Mesenchymal stem cell (in vitro differentiated cells and primary cell): ENCODE data around the gene NGEF.

ENCODE experiments used
- DNase-seq: peaks from one replicate; pipeline ENCODE4 v3.0.0-alpha.2; 2013
- H2AFZ ChIP-seq: one replicate; pipeline ENCODE4 v1.6.1; 2013; ENCODE audit warnings: low read depth, mild to moderate bottlenecking, control low read depth, inconsistent platforms, low read length, moderate library complexity
- H2AK5ac ChIP-seq: 2 replicates; pipeline ENCODE4 v1.6.1; 2013; ENCODE audit warnings: low read length, moderate library complexity, mild to moderate bottlenecking, inconsistent platforms; ENCODE audit not compliant: severe bottlenecking
- H2BK120ac ChIP-seq: one replicate; pipeline ENCODE4 v1.6.1; 2013; ENCODE audit warnings: low read depth, mild to moderate bottlenecking, inconsistent platforms, low read length, moderate library complexity
- H2BK12ac ChIP-seq, 2 experiments: one replicate each; pipeline ENCODE4 v1.6.1; 2013; ENCODE audit warnings: inconsistent platforms in 2 of 2, low read length in 2 of 2, mild to moderate bottlenecking in 2 of 2, moderate library complexity in 2 of 2, control low read depth in 1 of 2
- H2BK15ac ChIP-seq: one replicate; pipeline ENCODE4 v1.6.1; 2013; ENCODE audit warnings: mild to moderate bottlenecking, low read depth, inconsistent platforms; ENCODE audit not compliant: poor library complexity, severe bottlenecking
- H2BK5ac ChIP-seq: 2 replicates; pipeline ENCODE4 v1.6.1; 2013; ENCODE audit warnings: low read depth, mild to moderate bottlenecking, low read length, control low read depth, inconsistent platforms; ENCODE audit not compliant: poor library complexity, severe bottlenecking
- H3K14ac ChIP-seq, 2 experiments: one replicate each; pipeline ENCODE4 v1.6.1; 2013; ENCODE audit warnings: inconsistent platforms in 2 of 2, low read length in 2 of 2, control low read depth in 1 of 2, mild to moderate bottlenecking in 1 of 2, moderate library complexity in 1 of 2
- H3K18ac ChIP-seq, 2 experiments: one replicate each; pipeline ENCODE4 v1.6.1; 2013; ENCODE audit warnings: inconsistent platforms in 2 of 2, low read length in 2 of 2, control low read depth in 1 of 2, low read depth in 1 of 2, mild to moderate bottlenecking in 1 of 2
- H3K23ac ChIP-seq, 2 experiments: one replicate each; pipeline ENCODE4 v1.6.1; 2013; ENCODE audit warnings: inconsistent platforms in 2 of 2, low read length in 2 of 2, mild to moderate bottlenecking in 2 of 2, moderate library complexity in 2 of 2, control low read depth in 1 of 2
- H3K27ac ChIP-seq: 2 replicates; pipeline ENCODE4 v1.5.1; 2013; ENCODE audit warnings: mild to moderate bottlenecking, moderate library complexity, low read length, control low read depth, inconsistent platforms; ENCODE audit not compliant: poor library complexity, severe bottlenecking
- H3K27me3 ChIP-seq, 2 experiments: 2 replicates each; pipeline versions ENCODE4 v1.6.1 to v1.7.0; 2013; ENCODE audit warnings: low read length in 2 of 2, mild to moderate bottlenecking in 2 of 2, moderate library complexity in 2 of 2, control low read depth in 1 of 2, inconsistent platforms in 1 of 2; ENCODE audit not compliant: control insufficient read depth in 1 of 2, insufficient read depth in 1 of 2
- H3K36me3 ChIP-seq, 2 experiments: 2 replicates each; pipeline versions ENCODE4 v1.6.1 to v1.7.0; 2013; ENCODE audit warnings: low read length in 2 of 2, control low read depth in 1 of 2, inconsistent platforms in 1 of 2, low read depth in 1 of 2, mild to moderate bottlenecking in 1 of 2; ENCODE audit not compliant: insufficient read depth in 2 of 2, control insufficient read depth in 1 of 2
- H3K4ac ChIP-seq, 2 experiments: one replicate each; pipeline ENCODE4 v1.6.1; 2013; ENCODE audit warnings: inconsistent platforms in 2 of 2, low read length in 2 of 2, mild to moderate bottlenecking in 2 of 2, moderate library complexity in 2 of 2, control low read depth in 1 of 2, low read depth in 1 of 2
- H3K4me1 ChIP-seq: 2 replicates; pipeline ENCODE4 v1.6.1; 2013; ENCODE audit warnings: low read depth, low read length, control low read depth; ENCODE audit not compliant: control insufficient read depth, insufficient read depth
- H3K4me2 ChIP-seq: 2 replicates; pipeline ENCODE4 v1.6.1; 2013; ENCODE audit warnings: low read length, mild to moderate bottlenecking, inconsistent platforms; ENCODE audit not compliant: poor library complexity, severe bottlenecking
- H3K4me3 ChIP-seq, 2 experiments: 2 replicates each; pipeline versions ENCODE4 v1.5.1 to v1.7.0; 2013; ENCODE audit warnings: low read length in 2 of 2, mild to moderate bottlenecking in 2 of 2, control low read depth in 1 of 2, low read depth in 1 of 2; ENCODE audit not compliant: insufficient read depth in 1 of 2
- H3K79me1 ChIP-seq: replicated peaks from 2 replicates; pipeline ENCODE4 v1.6.1; 2013; ENCODE audit warnings: mild to moderate bottlenecking, control low read depth, low read length, inconsistent platforms; ENCODE audit not compliant: poor library complexity, severe bottlenecking
- H3K9ac ChIP-seq: 2 replicates; pipeline ENCODE4 v1.7.0; 2013; ENCODE audit warnings: mild to moderate bottlenecking, low read length, moderate library complexity
- H3K9me3 ChIP-seq: 2 replicates; pipeline ENCODE4 v1.7.0; 2013; ENCODE audit warnings: mild to moderate bottlenecking, low read length; ENCODE audit not compliant: control insufficient read depth
- H4K8ac ChIP-seq: one replicate; pipeline ENCODE4 v1.6.1; 2013; ENCODE audit warnings: inconsistent platforms, mild to moderate bottlenecking, low read length, moderate library complexity
- H4K91ac ChIP-seq: one replicate; pipeline ENCODE4 v1.6.1; 2013; ENCODE audit warnings: mild to moderate bottlenecking, low read length, inconsistent platforms
- WGBS: methylation state at CpG from one replicate; pipeline ENCODE4 v1.1.7; 2013; ENCODE audit warnings: mixed read lengths; 5-methylcytosine and 5-hydroxymethylcytosine counted together

NGEF gene

GRCh38 chr2:232894251-232894650 lies 118.8 kb downstream of the NGEF start:
- Histone ChIP-seq H4K8ac (no peak overlapping the region), H3K4me3 (no peak overlapping the region), H2AK5ac (no peak overlapping the region), H3K4me2 (no peak overlapping the region), H2BK12ac (no peak overlapping the region), H3K18ac (no peak overlapping the region), H3K79me1 (no peaks in the 10 kb centered on the region), H4K91ac (no peak overlapping the region), H3K23ac (no peak overlapping the region), H3K27ac (no peak overlapping the region), H3K4ac (no peak overlapping the region), H3K9me3 (no peaks in the 10 kb centered on the region), H2BK15ac (no peak overlapping the region), H2BK5ac (no peak overlapping the region), H3K9ac (no peak overlapping the region), H3K4me1 (peaks cover 13% of the 10 kb centered on the region), H3K27me3 (peaks cover 0 to 22% of the 10 kb centered on the region in 2 experiments), H2AFZ (no peak overlapping the region), H3K36me3 (no peaks in the 10 kb centered on the region), H2BK120ac (no peak overlapping the region), H3K14ac (no peak overlapping the region)
- DNase-seq, result no peak
- WGBS, result 91% methylated on average over 6 of the region's 9 CpGs

- Histone ChIP-seq H3K14ac (no peak overlapping the region), H3K27ac (no peak overlapping the region)
Measured at GRCh38 chr2:232893834-232894233, 119.2 kb downstream of the NGEF start.

GRCh38 chr2:232892843-232893242 lies 120.2 kb downstream of the NGEF start:
- Histone ChIP-seq H3K14ac (no peak overlapping the region), H2AFZ (no peak overlapping the region), H4K91ac (no peak overlapping the region), H2AK5ac (no peak overlapping the region), H3K4me1 (peaks cover 18% of the 10 kb centered on the region), H2BK12ac (no peak overlapping the region), H3K4me2 (no peak overlapping the region), H3K27me3 (peaks cover 0 to 22% of the 10 kb centered on the region in 2 experiments), H3K9me3 (no peaks in the 10 kb centered on the region), H3K18ac (no peak overlapping the region), H2BK15ac (no peak overlapping the region), H2BK5ac (no peak overlapping the region), H3K4ac (no peak overlapping the region), H3K36me3 (no peaks in the 10 kb centered on the region), H3K79me1 (no peaks in the 10 kb centered on the region), H3K23ac (no peak overlapping the region), H3K27ac (no peak overlapping the region), H3K4me3 (no peak overlapping the region), H3K9ac (no peak overlapping the region), H2BK120ac (no peak overlapping the region), H4K8ac (no peak overlapping the region)
- DNase-seq, result no peak
- WGBS, result 96% methylated on average over 20 of the region's 20 CpGs

More at GRCh38 chr2:232893834-232894233, 119.2 kb downstream of the NGEF start:
- H3K27me3 ChIP-seq, result peaks cover 0 to 22% of the 10 kb centered on the region in 2 experiments
- H2AFZ ChIP-seq, result no peak overlapping the region
- H3K4me2 ChIP-seq, result no peak overlapping the region
- H3K18ac ChIP-seq, result no peak overlapping the region
- no peak overlapping the region for H3K4ac ChIP-seq
- H3K9ac ChIP-seq, result no peak overlapping the region
- H3K36me3 ChIP-seq, result no peaks in the 10 kb centered on the region
- WGBS, result 90% methylated on average over 6 of the region's 8 CpGs
- H3K4me1 ChIP-seq, result peaks cover 13% of the 10 kb centered on the region
- no peak overlapping the region for H2AK5ac ChIP-seq
- H3K79me1 ChIP-seq, result no peaks in the 10 kb centered on the region
- H4K8ac ChIP-seq, result no peak overlapping the region
- no peak overlapping the region for H4K91ac ChIP-seq
- H3K4me3 ChIP-seq, result no peak overlapping the region
- H3K9me3 ChIP-seq, result no peaks in the 10 kb centered on the region
- no peak overlapping the region for H2BK12ac ChIP-seq
- H3K23ac ChIP-seq, result no peak overlapping the region
- no peak overlapping the region for H2BK15ac ChIP-seq
- no peak for DNase-seq
- no peak overlapping the region for H2BK120ac ChIP-seq
- no peak overlapping the region for H2BK5ac ChIP-seq

- Histone ChIP-seq H3K23ac (no peak overlapping the region), H2BK120ac (no peak overlapping the region), H2AFZ (no peak overlapping the region), H2BK12ac (no peak overlapping the region), H2BK5ac (no peak overlapping the region), H3K4me1 (peaks cover 18% of the 10 kb centered on the region), H3K9me3 (no peaks in the 10 kb centered on the region), H4K8ac (no peak overlapping the region), H3K79me1 (no peaks in the 10 kb centered on the region), H3K27me3 (peaks cover 0 to 26% of the 10 kb centered on the region in 2 experiments), H3K36me3 (no peaks in the 10 kb centered on the region), H2BK15ac (no peak overlapping the region), H3K4me3 (no peak overlapping the region), H3K4ac (no peak overlapping the region), H3K14ac (no peak overlapping the region), H3K27ac (no peak overlapping the region), H3K18ac (no peak overlapping the region), H3K4me2 (no peak overlapping the region), H4K91ac (no peak overlapping the region), H3K9ac (no peak overlapping the region), H2AK5ac (no peak overlapping the region)
- 93% methylated on average over 13 of the region's 13 CpGs for WGBS
- no peak for DNase-seq
Measured at GRCh38 chr2:232892221-232892620, 120.8 kb downstream of the NGEF start.
